Renal pelvis (tissue), 3 donors: ENCODE measurements around the gene UBQLN4. TPM values are rescaled to one million over a fixed set of nuclear protein-coding genes. Genes with fewer than 3 reads are reported as not detected.

Experiments
- polyA plus RNA-seq, 3 donors: library from polyadenylated mRNA; unstranded; fragments of 120-200 nt; gene quantifications; one replicate each; pipeline ENCODE4 v1.2.1, GENCODE V29; 2013; ENCODE audit not compliant: insufficient read length in 3 of 3

The UBQLN4 gene
- polyA plus RNA-seq, 3 donors, result 57.5 to 59.6 (median 58.5) TPM

Other genes starting within 250 kb of the UBQLN4 start
- gene GON4L, start 196.6 kb downstream of the UBQLN4 start, polyA plus RNA-seq, result 10 to 100 TPM; 40.4 to 70.5 (median 60.6) TPM
- 10 to 100 TPM; 17.4 to 20.3 (median 19.2) TPM for gene SYT11, start 194.2 kb downstream of the UBQLN4 start, polyA plus RNA-seq
- gene RIT1, start 142.4 kb downstream of the UBQLN4 start, polyA plus RNA-seq, result 10 to 100 TPM; 53.2 to 60.9 (median 54.4) TPM
- 10 to 100 TPM; 43.9 to 77.9 (median 74.4) TPM for gene KHDC4, start 119.4 kb downstream of the UBQLN4 start, polyA plus RNA-seq
- under 1 TPM in 1 of 3 donors, not detected in 2; 0.24 TPM for gene RXFP4, start 112.2 kb downstream of the UBQLN4 start, polyA plus RNA-seq
- gene ARHGEF2, start 75.3 kb downstream of the UBQLN4 start, polyA plus RNA-seq, result 10 to 100 TPM; 77.3 to 79.9 (median 77.7) TPM
- 100 to 1,000 TPM; 354 to 431 (median 363) TPM for gene SSR2, start 32.8 kb downstream of the UBQLN4 start, polyA plus RNA-seq
- gene LAMTOR2, start 984 bp upstream of the UBQLN4 start, polyA plus RNA-seq, result 10 to 100 TPM; 55.9 to 67.2 (median 63.9) TPM
- 10 to 100 TPM; 54.4 to 61.6 (median 55.3) TPM for gene RAB25, start 7.4 kb upstream of the UBQLN4 start, polyA plus RNA-seq
- gene MEX3A, start 28.7 kb upstream of the UBQLN4 start, polyA plus RNA-seq, result 10 to 100 TPM; 43.2 to 53.5 (median 50.1) TPM
- 100 to 1,000 TPM in 2 of 3 donors, 10 to 100 TPM in 1; 84.6 to 104 (median 103) TPM for gene LMNA, start 60.9 kb upstream of the UBQLN4 start, polyA plus RNA-seq
- gene SEMA4A, start 99.8 kb upstream of the UBQLN4 start, polyA plus RNA-seq, result 10 to 100 TPM; 21.2 to 27.5 (median 21.3) TPM
- 10 to 100 TPM; 28.4 to 38.0 (median 29.6) TPM for gene SLC25A44, start 140.3 kb upstream of the UBQLN4 start, polyA plus RNA-seq
- gene PMF1, start 159.2 kb upstream of the UBQLN4 start, polyA plus RNA-seq, result 100 to 1,000 TPM in 1 of 3 donors, 10 to 100 TPM in 2; 89.6 to 102 (median 99.1) TPM
- gene BGLAP, start 188.4 kb upstream of the UBQLN4 start, polyA plus RNA-seq, result 1 to 10 TPM; 1.7 to 8.8 (median 8.0) TPM
- gene PAQR6, start 194.3 kb upstream of the UBQLN4 start, polyA plus RNA-seq, result 1 to 10 TPM; 5.0 to 7.1 (median 7.1) TPM
- 10 to 100 TPM; 70.9 to 75.4 (median 72.9) TPM for gene SMG5, start 229.0 kb upstream of the UBQLN4 start, polyA plus RNA-seq
- gene TMEM79, start 230.5 kb upstream of the UBQLN4 start, polyA plus RNA-seq, result 1 to 10 TPM; 6.9 to 8.4 (median 7.3) TPM
- 10 to 100 TPM; 63.9 to 71.9 (median 66.9) TPM for gene GLMP, start 241.9 kb upstream of the UBQLN4 start, polyA plus RNA-seq
- not detected for gene VHLL, start 245.5 kb upstream of the UBQLN4 start, polyA plus RNA-seq